ENCODE results near the gene UGP2. TPM values are rescaled to one million over a fixed set of nuclear protein-coding genes. Genes with fewer than 3 reads are reported as not detected.

Gene UGP2
- total and polyA plus RNA-seq, 8 donors, result 30.0 to 73.4 (median 50.5) TPM

DNA sequence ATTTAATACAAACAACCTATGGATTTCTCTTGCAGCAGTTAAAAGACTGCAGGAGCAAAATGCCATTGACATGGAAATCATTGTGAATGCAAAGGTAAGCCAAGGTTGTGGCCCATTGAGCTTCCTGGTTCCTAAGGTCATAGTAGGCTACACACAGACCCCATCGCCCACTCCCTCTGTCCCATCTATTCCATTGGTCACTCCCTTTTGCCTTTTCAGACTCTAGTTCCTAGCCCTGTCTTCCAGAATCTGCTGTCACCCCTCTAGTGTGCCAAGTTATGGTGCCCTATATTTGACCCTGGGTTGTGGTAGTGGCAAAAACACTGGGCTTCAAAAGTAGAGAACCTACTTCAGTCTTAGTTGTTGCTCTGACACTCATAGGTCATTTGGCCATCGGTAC, 44.7 kb downstream of the UGP2 start:
- H3K4me3 ChIP-seq, result no peak overlapping the region
- FAIRE-seq, result no peak
- intact Hi-C loops (cut with DNase I), result loop anchor here in 1 of 3 donors (10.0 kb wide), 1 partner anchor 192 kb away; no protein-coding TSS in a partner anchor
- 97 to 99% methylated on average over 2 of the region's 2 CpGs for WGBS, 2 donors
- no peaks in the 10 kb centered on the region for H3K27me3 ChIP-seq
- no peak for TF ChIP-seq CTCF (IDR thresholded peaks at IDR 0.05)
- no peak overlapping the region for H3K27ac ChIP-seq
- peaks cover 0 to 15% (median 3%) of the 10 kb centered on the region in 3 donors for H3K4me1 ChIP-seq
- H3K9me3 ChIP-seq, result no peaks in the 10 kb centered on the region
- ATAC-seq, result no peak
- no peak for DNase-seq
- peaks cover 0 to 23% (median 17%) of the 10 kb centered on the region in 3 donors for H3K36me3 ChIP-seq

DNA sequence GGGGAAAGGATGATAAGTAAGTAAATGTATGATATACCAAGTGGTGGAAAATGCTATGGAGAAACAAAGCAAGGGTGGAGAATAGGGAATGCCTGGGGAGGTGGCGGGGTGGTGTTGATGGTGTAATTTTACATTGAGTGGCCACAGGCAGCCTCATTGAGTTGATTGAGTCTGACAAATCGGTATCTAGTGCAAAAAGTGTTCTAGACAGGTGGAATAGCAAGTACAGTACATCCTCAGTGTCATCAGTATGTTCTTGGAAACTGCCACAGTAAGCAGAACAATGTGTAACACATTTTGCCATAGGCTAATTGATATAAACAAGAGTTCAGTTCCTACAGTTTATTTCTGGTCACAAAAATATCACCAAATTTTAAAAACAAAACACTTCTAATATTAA, 46.4 kb downstream of the UGP2 start:
- no peak for ATAC-seq
- intact Hi-C loops (cut with DNase I), result loop anchor here in 1 of 3 donors (10.0 kb wide), 1 partner anchor 193 kb away; no protein-coding TSS in a partner anchor

DNA sequence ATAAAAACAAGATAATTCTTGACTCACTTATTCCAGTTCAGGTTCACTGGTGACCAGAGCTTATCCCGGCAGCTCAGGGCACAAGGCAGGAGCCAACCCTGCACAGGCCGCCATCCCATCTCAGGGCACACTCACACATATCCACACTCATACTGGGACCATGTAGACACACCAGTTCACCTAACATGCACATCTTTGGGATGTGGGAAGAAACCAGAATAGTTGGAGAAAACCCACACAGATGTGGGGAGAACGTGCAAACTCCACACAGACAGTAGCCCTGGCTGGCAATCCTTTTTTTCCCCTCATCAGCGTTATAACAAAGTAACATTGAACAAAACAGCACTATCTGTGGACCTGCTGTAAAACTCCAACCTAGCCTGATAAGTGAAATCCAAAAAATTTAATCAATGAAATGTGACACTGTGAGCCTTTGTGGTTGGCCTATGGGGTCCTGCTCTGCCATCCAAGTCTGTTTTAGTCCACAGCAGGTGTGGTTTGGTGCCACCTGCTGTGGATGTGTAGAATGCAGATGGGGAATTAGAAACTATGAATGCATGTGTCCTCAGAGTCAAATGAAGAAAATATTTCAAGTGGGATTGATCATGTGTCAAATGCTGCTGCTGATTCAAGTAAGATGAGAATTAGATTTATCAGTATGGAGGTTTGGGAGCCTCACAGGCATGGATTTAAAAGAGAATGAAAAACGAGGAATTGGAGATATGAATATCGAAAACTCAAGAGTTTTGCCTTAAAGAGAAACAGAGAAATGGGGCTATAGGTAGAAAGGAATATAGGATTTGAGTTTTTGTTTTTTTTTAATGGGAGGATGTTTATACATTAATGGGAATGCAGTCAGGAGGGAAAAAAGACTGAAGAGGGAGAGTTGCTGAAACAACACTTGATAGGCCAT, 47.0 kb downstream of the UGP2 start:
- no peaks in the 10 kb centered on the region for H3K9me3 ChIP-seq
- H3K27me3 ChIP-seq, result no peaks in the 10 kb centered on the region
- H3K4me1 ChIP-seq, result peaks cover 0 to 16% (median 3%) of the 10 kb centered on the region in 3 donors
- no peak for FAIRE-seq
- 72 to 81% methylated on average over 6 of the region's 6 CpGs for WGBS, 2 donors
- peak; percentile 28 to 63 (median 47) for TF ChIP-seq CTCF (IDR thresholded peaks at IDR 0.05)
- H3K4me3 ChIP-seq, result no peak overlapping the region
- peak; percentile 74 to 91 (median 88) for ATAC-seq
- intact Hi-C loops (cut with DNase I), result loop anchor here in 1 of 3 donors (10.0 kb wide), 1 partner anchor 194 kb away; no protein-coding TSS in a partner anchor
- H3K36me3 ChIP-seq, result peaks cover 0 to 42% (median 17%) of the 10 kb centered on the region in 3 donors
- no peak overlapping the region for H3K27ac ChIP-seq
- peak in 3 of 6 donors; percentile 25 to 60 (median 29) for DNase-seq

More for the DNA sequence above, 46.4 kb downstream of the UGP2 start:
- WGBS, 2 donors, result 87 to 92% methylated on average over 2 of the region's 2 CpGs
- no peak overlapping the region for H3K4me3 ChIP-seq
- H3K27me3 ChIP-seq, result no peaks in the 10 kb centered on the region
- H3K27ac ChIP-seq, result no peak overlapping the region
- H3K4me1 ChIP-seq, result peaks cover 0 to 16% (median 3%) of the 10 kb centered on the region in 3 donors
- H3K9me3 ChIP-seq, result no peaks in the 10 kb centered on the region
- DNase-seq (no peak), FAIRE-seq (no peak)
- no peak for TF ChIP-seq CTCF (IDR thresholded peaks at IDR 0.05)
- peaks cover 0 to 36% (median 17%) of the 10 kb centered on the region in 3 donors for H3K36me3 ChIP-seq

- Histone ChIP-seq H3K9me3 (no peaks in the 10 kb centered on the region), H3K4me1 (peaks cover 0 to 16% (median 3%) of the 10 kb centered on the region in 3 donors), H3K4me3 (no peak overlapping the region), H3K36me3 (peaks cover 0 to 55% (median 16%) of the 10 kb centered on the region in 3 donors), H3K27me3 (no peaks in the 10 kb centered on the region), H3K27ac (no peak overlapping the region)
- intact Hi-C loops (cut with DNase I), result no loop called here
- no peak for ATAC-seq
- 66 to 68% methylated on average over 2 of the region's 2 CpGs for WGBS, 2 donors
- no peak for TF ChIP-seq CTCF (IDR thresholded peaks at IDR 0.05)
- no peak for DNase-seq
- no peak for FAIRE-seq
These were observed 49.0 kb downstream of the UGP2 start for GRCh38 chr2:63890678-63891077.

Measured in pancreas (tissue), 10 donors.